Measurements from ENCODE around the gene TBX21.

TBX21 gene

DNA sequence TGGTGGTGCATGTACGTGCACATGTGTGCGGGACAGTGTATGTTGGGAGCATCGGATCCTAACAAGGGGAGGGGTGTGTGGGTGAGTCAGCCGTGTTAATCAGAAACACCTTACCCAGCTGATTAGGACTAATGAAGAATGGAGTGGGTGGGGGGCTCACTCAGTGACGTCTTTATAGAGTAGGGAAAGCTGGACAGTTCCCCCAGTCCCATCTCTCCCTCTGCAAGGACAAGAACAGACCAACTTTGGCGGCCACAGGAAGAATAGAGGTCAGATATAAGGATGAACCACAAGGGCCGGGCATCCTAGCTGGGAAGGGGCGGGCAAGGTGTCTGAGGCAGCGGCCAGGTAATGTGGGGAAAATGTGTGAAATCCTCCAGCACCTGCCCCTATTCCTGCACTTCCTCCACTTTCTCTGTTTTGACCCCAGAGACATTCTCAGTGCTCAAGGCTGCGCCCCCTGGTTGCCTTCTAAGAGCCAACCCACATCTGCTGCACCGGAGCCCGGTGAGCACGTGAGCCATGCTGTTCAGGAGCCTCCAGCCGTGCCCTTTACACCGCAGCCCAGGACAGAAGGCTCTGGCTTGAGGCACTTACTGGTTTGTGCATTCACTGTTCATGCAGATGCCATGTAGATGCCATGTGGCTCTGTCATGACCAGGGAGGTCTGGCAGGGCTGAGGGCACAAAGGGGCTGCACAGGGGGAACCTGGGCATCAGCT is 18.9 kb upstream of the TBX21 start:
- DNase-seq = no peak

DNA sequence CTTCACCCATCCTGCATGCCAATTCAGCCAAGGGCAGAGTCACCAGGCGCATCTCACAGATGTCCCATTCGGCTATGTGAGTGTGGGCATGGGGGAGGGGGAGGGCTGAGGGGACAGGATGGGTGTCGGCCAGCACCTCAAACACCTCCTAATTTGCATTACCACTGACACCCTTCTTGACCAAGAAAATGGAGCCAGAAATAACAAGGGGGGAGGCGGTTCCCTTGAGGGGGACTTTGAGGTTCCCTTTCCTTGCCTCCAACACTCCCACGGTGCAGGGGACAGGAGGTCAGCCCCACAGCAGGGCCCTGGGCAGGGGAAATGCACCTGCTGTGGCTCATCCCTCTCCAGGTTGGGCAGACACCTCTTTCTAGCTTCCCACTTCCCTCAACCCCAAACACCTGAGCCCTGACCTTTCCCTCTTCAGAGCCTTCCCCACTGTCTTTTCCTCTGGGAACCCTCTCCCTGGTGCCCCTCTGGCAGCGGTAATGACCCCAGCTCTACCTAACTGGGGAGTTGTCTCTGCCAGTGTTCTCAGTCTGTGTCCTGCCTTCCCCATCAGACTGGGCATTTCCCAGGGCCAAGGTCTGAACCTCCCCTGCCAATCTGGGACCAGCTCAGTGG is 18.2 kb upstream of the TBX21 start:
- no peak for DNase-seq

DNA sequence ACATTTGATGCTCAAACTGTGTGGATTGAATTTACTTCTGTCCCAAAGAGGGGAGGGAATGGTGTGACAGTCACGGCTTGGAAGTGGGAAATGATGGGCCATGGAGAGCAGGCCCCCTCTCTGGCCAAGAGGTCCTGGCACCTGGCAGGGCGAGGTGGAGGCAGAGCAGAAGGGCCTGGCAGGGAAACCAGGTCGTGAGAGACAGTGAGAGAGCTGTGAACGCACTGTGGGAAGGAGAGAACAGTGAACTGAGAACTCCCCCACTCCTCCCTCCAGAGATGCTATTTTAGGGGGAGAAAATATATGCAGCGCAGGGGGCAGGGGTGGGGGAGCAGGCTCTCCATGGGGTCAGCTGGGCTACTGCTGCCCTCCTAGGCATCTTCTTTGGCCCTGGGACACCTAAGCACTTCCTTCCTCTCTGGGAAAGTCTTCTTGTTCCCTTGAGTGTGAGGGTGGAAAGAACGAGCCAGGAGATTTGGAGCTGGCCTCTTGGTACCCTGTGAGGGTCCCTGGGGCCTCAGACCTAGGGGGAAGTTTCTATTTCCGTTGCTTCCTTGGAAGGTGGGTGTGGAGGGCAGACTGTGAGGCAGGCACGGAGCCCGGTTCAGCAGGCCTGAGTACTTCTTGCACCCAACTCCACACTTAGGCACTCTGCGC is 17.2 kb upstream of the TBX21 start:
- no peak for DNase-seq

DNA sequence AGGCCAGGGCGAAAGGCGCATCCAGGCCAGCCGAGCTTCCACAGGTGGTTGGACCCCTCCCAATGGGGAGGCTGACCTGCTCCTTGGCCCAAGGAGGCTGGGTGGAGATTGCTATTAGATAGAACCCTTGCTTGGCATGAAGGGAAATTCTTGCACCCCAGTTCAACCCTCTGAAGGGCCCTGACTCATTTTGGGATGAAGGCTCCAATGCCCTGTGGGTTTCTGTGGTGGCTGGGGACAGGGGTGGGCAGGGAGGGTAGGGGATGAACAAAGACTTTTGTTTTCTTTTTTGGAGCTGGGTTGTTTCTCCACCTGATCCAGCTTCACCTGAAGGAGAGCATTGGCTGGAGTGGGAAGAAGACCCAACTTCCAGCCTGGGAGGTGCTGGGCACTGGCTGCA is 16.7 kb upstream of the TBX21 start:
- DNase-seq = no peak

DNA sequence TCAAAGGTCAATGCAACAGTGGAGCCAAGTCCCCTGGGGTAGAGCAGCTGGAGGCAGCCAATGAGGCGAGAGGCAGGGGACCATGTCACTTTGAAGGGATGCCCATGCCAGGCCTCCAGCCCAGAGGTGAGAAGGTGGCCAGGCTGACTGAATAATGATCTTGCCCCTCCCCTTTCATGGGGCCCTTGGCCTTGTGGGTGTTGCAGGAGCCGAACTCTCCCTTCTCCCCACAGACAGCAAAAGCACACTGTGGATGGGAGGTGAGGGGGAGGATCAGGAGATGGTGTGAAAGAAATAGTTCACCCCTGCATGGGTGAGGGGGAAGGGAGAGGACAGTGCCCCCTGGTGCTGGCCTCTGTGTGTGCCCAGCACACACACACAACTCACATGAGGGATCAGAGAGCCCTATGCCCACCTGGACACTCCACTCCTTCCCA is 15.8 kb upstream of the TBX21 start:
- DNase-seq = no peak

DNA sequence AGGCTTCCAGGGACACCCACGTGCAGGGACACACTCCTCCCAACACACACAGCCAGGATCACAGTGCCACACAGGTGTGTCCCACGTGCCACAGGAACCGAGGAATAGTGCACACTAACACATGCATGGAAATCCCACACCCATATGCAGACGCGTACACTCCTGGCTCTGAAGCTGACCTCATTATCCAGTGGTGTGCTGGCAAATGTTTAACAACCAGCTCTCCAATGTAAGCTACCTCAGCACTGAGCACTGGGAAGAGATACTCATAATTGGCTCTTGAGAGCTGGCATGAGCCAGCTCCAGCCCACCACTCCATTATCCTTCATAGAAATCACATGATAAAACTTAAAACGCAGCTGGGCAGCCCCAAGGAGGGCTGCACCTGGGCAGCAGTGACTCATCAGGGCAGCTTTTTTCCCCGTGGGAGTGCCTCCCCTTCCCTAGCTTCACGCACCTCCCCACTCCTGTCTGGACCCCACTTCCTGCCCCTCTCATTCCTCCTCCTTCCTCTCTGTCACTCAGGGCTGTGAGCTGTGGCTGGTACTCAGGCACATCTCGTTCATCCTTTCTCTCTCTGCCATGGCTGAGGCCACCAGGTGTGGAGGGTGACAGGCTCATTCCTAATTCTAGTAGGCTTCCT is 14.9 kb upstream of the TBX21 start:
- DNase-seq = no peak

DNA sequence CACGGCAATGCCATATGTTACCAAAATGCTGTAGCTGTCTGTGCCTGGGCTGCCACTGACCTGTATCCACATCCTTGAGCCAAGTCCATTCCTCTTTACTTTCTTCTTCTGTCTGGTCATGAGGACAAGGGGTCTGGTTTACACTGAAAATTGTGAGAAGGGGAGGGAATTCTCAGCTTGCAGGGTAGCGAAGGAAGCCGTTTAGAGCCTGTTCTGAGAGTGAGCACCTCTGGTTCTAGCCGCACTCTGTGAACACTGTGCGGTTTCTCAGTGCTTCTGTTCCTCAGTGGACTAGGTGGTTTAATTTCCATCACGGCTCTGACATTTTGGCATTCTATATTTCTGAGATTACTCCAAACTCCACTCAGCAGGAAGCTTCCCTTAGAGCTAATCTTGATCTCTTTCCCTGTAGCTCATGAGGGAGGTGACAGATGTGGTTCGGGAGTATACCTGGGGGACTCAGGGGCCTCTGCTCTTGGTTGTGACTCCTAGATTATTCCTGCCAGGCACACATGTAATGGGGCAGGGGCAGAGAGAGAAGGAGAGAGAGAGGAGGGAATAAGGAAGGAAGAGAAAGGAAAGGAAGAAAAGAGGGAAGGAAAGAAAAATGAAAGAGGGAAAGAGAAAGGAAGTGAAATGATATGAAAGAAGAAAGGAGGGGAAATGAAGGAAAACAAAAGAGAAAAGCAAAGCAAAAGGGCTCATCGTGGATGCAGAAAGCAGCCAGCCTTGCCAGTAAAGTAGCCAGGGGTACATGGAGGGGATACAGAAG is 14.2 kb upstream of the TBX21 start:
- DNase-seq = no peak

DNA sequence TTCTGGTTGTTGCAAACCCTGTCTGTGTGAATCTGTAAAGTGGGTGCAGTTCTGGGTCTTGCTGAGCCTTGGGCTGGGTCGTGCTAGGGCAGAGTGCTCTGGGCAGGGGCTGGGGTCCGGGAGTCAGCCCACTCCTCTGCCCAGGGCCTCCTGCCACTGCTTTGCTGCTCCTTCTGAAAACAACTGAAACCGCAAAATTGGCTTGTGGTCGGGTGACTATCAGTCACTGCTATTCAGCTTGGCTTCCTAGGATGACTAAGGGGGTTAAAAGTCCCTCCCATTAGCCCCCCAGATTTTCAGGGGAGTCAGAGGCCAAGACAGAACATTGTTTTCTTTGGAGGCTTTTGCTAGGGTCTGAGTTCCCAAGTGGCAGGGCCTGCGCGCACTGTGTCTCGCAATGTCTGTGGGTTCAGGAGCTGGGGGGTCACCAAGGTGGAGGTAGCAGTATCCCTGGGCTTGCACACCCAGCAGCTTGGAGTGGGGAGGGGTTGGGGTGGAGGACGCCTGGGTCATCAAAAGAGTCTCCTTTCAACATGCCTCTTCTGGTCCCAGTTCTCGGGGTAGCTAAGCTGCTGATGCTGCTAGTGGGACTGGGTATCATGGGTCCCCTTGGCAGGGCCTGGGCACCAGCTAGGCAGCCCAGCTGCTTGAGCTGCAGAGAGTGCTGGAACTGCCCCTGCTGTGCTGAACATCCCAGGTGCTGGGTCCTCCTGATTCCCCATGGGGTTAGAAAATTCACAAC is 13.5 kb upstream of the TBX21 start:
- DNase-seq = no peak

DNA sequence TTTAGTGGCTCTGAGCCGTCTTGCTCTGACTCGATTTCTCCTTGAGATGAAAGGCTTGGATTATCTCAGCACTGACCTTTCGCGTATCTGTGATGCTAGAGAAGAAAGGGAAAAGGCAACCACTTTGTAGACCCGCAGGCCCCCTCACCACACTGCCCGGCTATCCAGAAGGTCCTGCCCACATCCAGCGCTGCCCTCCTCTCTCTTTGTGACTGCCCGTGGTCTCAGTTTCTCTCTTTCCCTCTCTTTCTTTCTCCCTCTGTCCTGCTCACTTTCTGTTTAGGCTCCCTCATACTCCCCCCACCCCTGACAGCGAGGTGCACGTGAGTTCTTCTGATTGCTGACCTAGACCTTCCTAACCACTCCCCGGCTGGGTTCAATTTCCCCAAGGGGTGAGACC is 12.8 kb upstream of the TBX21 start:
- no peak for DNase-seq

DNA sequence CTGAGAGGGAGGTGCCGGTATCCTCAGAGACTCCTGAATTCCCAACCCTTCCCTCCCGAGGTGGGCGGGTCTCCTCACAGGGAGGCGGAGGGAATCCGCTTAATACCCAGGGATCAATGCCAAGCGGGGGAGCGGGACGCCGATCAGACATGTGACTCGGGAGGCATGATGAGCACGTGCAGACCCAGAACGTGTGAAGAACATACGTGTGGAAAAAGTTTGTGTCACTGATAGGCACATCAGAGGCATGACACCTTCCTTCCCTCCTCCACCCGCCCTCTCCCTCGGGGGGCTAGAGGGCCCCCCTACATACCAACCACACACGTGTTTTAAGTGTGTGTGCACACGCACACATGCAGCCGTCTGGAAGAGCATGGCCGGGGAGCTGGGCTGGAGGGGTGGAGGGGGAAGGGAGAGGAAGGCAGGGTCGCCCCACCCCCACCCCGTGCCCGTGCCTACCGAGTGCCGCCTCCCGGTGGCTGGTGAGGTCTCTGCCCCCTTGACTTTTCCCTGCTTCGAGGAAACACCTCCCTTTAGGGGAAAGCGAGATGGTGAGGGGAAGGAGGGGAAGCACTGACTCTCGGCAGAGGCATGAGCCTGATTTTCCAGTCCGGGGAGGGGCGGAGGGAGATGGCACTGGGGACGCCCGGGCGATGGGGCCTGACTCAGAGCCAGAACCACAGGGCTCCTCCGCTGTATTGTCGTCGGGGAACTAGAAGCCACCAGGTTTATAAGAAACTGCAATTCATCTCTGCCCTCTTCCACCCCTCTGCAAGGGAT is 12.1 kb upstream of the TBX21 start:
- DNase-seq = no peak

DNA sequence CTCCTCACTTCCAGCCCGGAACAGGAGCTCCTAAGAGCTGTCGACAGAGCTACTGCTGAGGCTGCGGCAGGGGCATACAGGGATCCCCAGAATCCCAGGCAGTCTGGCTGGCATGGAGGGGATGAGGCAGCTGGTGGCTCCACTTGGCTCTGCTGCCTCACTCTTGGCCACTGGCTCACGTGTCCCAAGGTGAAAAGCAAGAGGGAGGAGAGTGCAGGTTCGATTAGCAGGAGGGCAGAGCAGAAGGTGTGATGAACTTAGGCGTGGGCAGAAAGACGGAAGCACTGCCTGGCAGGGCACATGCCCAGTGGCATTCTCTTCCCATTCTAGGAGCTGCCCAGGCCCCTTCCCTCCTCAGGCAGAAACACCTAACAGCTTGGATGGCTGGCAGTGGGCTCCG is 11.3 kb upstream of the TBX21 start:
- DNase-seq = no peak

DNA sequence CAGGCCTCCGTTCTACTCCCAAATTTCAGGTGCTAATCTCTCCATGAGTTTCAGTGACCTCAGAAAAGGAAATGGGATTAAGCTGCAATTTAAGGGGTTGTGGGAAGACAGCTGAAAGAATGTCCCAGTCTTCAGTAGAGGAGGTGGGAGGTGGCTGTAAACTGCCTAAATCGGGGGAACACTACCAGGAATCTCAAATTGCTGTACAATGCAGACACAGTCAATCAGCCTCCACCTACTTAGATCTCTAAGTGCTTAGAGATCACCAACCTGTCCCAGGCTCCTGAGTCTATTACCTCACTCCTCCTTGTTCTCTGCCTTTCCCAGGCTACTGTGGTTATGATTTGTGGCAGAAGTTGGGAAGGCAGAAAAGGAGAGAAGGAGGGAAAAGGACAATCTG is 8.3 kb upstream of the TBX21 start:
- DNase-seq = no peak

DNA sequence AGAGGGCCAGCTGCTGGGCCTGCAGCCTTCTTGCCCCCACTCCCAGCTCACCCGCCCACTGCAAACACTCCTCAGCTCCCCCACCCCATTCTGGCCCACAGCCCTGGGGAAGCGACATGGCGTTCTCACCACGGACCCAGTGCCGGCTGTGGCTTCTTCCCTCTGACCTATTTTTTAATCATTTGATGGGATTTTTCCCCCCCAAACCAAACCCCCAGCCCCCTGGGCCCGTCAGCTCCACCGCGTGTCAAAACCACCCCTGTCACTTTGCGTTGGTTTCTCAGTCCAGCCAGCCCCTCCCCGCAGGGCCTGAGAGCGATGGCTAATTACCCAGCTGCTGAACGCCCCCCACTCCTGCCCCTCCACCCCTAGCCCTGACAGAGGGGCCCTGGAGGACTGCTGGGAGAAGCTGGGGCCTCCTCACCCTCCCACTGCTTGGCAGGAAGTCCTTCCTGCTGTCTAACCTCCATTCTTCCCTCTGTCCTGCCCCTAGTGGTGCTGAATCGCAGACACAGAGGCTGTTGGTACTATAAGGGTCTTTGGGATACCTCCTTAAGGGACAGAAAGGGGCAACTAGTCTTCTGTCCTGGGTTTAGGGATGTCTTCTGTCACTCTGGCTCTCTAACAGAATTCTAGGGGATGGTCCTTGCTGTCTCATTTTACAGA is 7.5 kb upstream of the TBX21 start:
- no peak for DNase-seq

DNA sequence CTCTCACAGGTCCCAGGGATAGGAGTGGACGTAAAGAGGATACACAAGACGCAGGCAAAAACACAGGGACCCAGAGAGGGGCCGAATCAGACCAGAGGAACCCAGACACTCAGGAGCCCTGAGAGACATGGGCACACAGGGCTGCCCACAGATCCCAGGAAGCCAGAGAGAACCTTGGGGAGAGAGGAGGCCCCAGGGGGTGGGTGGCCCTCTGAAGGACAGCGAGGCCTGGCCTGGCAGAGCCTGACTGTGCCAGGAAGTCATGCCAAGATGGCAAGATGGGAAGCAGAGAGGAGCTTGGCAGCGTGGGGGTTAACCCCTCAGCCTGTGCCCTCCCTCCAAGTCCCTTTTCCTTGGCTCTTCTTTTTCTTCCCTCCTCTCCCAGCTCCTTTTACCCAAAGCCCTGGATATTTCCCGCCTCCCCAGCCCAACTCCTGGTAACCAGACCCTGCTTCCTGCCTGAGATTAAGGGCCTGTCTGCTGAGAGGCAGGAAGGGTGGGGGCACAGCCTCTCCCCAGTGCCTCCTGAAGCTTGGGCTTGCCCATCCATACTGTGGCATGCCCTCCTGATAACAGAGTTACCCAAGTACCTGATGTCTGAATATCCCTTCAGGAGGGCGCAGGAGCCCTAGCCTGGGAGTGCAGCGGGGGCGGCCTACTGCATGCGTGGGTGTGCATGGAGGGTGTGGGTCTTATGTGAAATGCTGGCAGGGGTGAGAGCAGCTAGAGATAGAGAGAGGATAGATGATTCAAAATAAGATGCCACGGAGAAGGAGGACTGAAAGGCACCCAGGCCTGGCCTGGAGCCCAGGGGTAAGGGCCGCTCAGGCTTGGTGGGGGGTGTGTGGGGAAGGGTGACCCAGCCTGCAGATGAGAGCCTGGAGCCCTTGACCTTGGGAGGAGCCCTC is 6.0 kb upstream of the TBX21 start:
- no peak for DNase-seq

DNA sequence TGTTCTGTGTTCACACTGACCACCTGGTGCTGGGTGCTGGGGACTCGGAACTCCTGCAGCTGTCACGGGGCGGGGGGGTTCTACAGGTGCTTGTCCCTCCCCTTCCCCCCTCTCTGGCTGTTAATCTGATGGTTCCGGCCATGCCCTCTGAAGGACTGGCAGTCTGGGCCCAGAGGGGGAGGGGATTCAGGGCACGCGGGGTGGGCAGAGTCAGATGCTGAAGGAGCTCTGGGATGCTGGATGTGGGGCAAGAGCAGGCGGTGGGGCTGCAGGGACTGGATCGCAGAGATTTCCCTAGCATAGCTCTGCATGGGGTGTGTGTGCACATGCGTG is 5.4 kb upstream of the TBX21 start:
- no peak for DNase-seq

DNA sequence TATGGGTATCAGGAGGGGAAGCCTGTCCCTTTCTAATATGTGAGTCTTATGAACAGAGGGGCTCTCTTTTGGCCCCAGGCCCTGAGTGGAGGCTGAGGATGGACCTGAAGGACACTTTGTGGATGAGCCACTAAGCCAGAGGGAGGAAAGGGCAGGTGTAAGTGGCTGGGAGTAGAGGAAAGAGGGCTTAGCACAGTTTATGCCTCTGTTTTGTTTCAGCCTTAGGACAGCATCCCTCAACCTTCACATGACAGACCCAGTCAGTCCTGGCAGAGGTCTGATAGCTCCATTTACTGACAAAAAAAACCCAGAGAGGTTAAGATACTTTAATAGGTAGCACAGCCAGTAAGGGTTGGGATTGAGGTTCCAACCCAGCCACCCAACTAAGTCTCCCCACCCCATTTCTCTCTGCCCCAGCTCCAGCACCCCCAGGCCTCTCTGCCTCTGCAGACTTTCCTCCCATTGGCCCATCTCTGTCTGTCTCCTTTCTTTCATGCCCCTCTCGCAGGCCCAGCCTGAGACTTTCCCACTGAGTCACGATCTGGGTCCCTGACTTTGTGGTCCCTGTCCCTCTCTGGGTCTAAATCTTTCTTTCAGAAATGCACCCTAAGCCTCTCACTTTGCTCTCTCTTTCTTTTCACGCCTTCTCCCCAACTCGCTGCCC is 4.7 kb upstream of the TBX21 start:
- no peak for DNase-seq

DNA sequence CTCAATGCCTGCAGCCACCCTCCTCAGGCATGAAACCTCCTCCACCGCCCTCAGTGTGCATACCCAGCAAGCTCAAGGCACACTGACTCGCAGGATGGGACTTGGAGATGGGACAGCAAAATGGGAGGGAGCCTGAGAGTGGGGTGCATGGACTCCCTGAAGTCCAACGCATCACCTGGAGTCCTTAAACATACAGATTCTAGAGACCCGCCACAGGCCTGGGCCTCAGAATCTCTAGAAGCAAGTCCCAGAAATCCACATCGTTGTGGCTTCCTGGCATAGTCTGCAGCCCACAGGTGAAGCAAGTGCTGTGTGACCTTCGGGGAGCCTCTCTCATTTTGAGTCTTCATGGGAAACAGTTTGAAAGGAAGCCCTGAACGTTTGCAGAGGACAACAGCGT is 3.6 kb upstream of the TBX21 start:
- DNase-seq = no peak

DNA sequence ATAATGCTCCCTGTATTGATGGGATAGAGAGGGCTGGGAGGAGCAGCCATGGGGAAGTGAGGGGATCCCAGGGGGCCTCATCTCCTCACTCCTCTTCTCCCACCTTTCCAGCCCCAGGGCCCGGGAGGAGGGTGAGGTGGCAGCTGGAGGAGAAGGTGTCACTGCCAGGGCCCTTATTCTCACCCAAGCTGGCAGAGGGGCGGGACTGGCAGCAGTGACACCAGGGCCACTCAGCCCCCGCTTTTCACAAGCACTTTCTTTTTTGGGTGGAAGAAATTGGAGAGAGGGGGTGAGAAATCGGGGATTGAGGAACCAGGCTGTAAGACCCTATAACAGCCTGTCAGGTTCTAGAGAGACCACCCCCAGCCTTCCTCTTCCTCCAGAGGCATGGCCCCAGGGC is 2.4 kb upstream of the TBX21 start:
- DNase-seq = no peak

DNA sequence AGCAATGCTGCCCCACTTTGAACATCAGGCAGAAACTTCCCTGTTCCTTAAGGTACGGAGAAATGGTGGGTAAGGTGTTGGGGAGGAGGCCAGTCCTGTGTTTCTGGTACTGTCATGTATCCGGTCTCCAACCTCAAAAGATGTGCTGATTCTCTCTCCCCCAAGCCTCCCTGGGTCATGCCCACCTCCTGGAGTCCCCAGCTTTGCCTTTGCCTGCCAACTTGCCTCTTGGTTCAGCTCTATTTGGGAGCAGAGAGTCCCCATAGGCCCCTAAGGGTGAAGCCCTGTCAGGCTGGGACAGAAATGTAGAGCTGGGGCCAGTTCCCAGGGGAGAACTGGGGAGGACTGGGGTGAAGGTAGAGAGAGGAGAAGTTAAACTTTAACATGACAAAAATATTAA is 1.6 kb upstream of the TBX21 start:
- DNase-seq = no peak
